Measurements from ENCODE around the gene ACSL4. TPM values are rescaled to one million over a fixed set of nuclear protein-coding genes. Genes with fewer than 3 reads are reported as not detected.

The ACSL4 gene
- 10 to 100 TPM in 2 of 6 donors, 1 to 10 TPM in 4; 5.4 to 12.6 (median 9.3) TPM for polyA plus RNA-seq (ENCODE audit: low read depth in 6 of 6)

DNA sequence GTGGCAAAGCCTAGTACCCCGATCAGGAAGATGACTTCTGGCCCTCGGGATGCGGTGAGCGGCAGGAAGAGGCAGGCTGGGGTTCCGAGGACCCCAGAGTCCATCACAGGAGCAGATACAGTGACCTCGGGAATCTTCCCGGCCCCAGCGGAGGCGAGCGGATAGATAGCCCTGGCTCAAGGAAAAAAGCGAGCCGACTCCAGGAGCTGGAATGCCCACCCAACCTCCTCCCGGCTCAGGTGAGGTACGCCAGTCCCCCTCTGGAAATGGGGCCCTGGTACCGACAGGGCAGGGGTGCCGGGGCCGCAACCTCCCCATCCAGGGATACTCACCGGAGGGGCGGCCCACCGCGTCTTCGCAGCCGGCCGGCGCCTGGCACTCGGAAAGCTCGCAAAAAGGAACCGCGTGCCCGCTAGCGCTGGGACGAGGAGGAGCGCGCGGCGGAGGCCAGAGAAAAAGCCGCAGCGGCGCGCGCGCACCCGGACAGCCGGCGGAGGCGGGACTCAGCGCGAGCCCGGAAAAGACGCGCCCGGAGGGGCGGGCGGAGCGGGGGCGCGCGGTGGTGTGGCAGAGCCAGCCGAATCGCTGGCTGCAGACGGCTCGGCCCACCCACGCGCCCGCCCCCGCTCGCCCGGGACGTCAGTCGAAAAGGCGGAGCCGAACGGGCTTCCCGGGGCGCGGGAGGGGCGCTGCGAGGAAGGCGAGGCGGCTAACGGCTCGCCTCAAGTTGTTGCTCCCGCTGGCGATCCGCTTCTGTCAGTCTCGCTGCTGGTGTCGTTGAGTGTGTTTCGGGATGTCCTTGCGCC lies at the start of gene ACSL4:
Gene ACSL4 (minus strand): TSS at position 451 of the 806 bp plus-strand sequence. CDS start 49,894 bp downstream, outside the sequence.
- peak; percentile 86 for DNase-seq

DNA sequence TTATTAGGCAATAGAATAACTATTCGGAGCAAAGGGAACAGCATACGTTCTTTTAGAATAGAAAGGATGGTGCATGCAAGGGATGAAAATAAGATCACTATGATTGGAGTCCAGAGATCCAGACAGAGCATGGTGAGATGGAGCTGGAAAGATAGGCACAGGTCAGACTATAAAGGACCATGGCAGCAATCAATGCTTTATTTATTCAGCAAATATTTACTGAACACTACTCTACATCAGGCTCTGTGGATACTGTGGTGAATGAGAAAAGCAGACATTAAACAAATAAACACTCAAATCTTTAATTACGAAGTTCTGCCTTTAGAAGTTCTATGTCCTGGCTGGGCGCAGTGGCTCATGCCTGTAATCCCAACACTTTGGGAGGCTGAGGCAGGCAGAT lies 44.7 kb upstream of the ACSL4 start:
- Mint-ChIP-seq H3K4me1 (no peaks in the 10 kb centered on the region), H3K27ac (no peak overlapping the region), H3K4me3 (no peak overlapping the region), H3K36me3 (no peaks in the 10 kb centered on the region), H3K9me3 (no peaks in the 10 kb centered on the region), H3K27me3 (no peaks in the 10 kb centered on the region)
- no peak for DNase-seq
- ATAC-seq (ENCODE audit: low read depth in 2 of 2), result no peak

More for the DNA sequence above, at the start of gene ACSL4:
- Mint-ChIP-seq H3K27me3 (no peaks in the 10 kb centered on the region), H3K4me3 (peak within 1 kb of the TSS; percentile 89 to 99 (median 94)), H3K9me3 (peaks cover 0 to 3% (median 0%) of the 10 kb centered on the region in 7 donors), H3K4me1 (peaks cover 9 to 25% (median 24%) of the 10 kb centered on the region in 3 donors), H3K27ac (peak within 1 kb of the TSS; percentile 90 to 97 (median 93)), H3K36me3 (peaks cover 0 to 9% of the 10 kb centered on the region in 2 donors)
- ATAC-seq (ENCODE audit: low read depth in 2 of 2), result peak; percentile 89 to 91

DNA sequence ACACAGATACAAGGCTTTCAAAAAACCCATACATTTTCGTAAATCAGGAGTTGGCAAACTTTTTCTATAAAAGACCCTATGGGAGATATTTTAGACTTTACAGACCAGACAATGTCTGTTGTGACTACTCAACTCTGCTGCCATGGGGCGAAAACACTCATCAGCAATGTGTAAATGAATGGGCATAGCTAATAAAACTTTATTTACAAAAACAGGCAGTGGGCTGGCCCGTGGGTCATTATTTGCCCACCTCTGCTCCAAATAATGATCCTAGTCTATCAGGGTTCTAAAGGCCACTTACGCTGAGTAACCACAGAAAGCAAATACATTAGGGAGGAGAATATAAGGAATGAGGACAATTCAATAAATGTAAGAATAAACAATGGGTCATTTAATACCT lies 43.9 kb upstream of the ACSL4 start:
- H3K36me3 Mint-ChIP-seq, result no peaks in the 10 kb centered on the region
- no peaks in the 10 kb centered on the region for H3K9me3 Mint-ChIP-seq

DNA sequence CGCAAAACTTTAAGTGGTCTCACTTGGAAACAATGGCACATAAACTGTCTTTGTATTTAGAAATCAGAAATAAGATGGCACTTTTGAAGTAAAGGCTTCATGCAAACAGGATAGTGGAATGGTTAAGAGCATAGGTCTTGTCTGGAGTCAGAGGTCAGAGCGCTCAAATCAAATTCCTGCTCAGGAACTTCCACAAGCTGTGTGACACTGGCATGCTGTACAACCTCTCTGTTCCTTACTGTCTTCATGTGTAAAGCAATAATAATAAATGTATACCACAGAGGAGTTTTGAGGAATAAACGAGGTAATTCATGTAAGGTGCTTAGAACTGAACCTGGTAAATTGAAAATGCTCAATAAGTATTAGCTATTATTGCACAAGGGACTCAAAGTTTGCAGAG lies 43.4 kb upstream of the ACSL4 start:
- ATAC-seq (ENCODE audit: low read depth in 2 of 2), result no peak
- no peaks in the 10 kb centered on the region for H3K27me3 Mint-ChIP-seq

More for the DNA sequence above, 43.9 kb upstream of the ACSL4 start:
- DNase-seq (no peak), ATAC-seq (ENCODE audit: low read depth in 2 of 2) (no peak)
- Mint-ChIP-seq H3K27ac (no peak overlapping the region), H3K4me1 (no peaks in the 10 kb centered on the region), H3K4me3 (no peak overlapping the region), H3K27me3 (no peaks in the 10 kb centered on the region)

DNA sequence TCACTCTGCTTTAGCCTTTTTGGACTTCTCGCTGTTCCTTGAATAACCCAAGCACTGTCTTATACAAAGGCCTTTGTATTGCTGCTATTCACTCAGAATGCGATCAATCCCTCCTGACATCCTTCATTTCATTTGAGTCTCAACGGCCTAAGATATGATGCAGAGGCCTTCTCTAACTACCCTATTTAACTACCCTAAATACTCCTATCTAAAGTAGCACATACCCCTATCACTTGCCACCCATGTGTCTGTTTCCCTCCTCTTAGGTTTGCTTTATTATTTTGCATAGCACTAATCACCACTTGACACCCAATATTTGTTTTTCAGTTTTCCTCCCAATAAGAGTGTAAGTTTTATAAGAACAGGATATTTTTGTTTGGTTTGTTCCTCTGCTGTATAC lies 42.3 kb upstream of the ACSL4 start:
- ATAC-seq (ENCODE audit: low read depth in 2 of 2) (no peak), DNase-seq (no peak)
- no peak overlapping the region for H3K4me3 Mint-ChIP-seq
- no peaks in the 10 kb centered on the region for H3K4me1 Mint-ChIP-seq
- peaks cover 0 to 4% (median 2%) of the 10 kb centered on the region in 7 donors for H3K9me3 Mint-ChIP-seq
- no peaks in the 10 kb centered on the region for H3K36me3 Mint-ChIP-seq
- no peak overlapping the region for H3K27ac Mint-ChIP-seq
- H3K27me3 Mint-ChIP-seq, result no peaks in the 10 kb centered on the region

More for the DNA sequence above, 43.4 kb upstream of the ACSL4 start:
- no peaks in the 10 kb centered on the region for H3K4me1 Mint-ChIP-seq
- no peak overlapping the region for H3K27ac Mint-ChIP-seq
- DNase-seq, result no peak
- no peaks in the 10 kb centered on the region for H3K9me3 Mint-ChIP-seq
- no peak overlapping the region for H3K4me3 Mint-ChIP-seq
- H3K36me3 Mint-ChIP-seq, result no peaks in the 10 kb centered on the region

DNA sequence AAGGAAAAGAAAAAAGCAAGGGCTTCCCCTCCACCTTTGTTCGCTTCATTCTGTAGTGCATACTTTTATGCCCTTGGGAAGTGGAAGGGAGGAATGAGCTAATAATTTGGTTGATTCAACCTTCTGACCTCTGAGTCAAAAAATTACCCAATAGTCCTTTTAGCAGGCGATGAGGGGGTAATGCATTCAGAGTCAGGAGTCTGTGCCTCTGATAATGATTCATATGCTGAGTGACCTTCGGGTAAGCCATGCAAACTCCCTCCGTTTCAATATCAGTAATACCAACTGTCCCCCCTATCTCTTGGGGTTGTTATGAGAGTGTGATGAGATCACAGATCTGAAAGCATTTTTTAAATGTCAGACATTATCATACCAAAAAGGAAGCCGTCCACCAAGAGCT lies 41.6 kb upstream of the ACSL4 start:
- ATAC-seq (ENCODE audit: low read depth in 2 of 2), result no peak
- peaks cover 0 to 9% (median 8%) of the 10 kb centered on the region in 7 donors for H3K9me3 Mint-ChIP-seq
- H3K4me3 Mint-ChIP-seq, result no peak overlapping the region
- no peaks in the 10 kb centered on the region for H3K27me3 Mint-ChIP-seq
- H3K36me3 Mint-ChIP-seq, result no peaks in the 10 kb centered on the region
- H3K4me1 Mint-ChIP-seq, result no peaks in the 10 kb centered on the region
- no peak for DNase-seq
- no peak overlapping the region for H3K27ac Mint-ChIP-seq

DNA sequence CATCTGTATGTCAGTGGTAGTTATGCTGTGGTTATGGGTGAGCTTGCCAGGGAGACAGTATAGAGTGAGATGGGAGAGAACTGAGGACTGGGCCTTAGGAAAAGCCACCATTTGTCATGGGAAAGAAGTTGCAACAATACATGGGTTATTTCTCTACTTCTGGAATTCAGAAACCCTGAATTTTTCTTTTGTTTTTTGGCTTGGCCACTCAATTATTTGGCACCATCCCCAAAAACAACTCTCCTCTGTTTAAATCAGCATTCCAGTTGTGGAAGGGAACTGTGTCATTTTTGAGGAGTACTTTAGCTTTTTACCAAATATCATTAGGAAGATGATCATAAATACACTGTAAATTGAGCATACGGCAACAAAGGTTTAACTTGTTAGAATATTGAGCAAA lies 41.1 kb upstream of the ACSL4 start:
- H3K27me3 Mint-ChIP-seq, result no peaks in the 10 kb centered on the region
- H3K9me3 Mint-ChIP-seq, result peaks cover 0 to 15% (median 12%) of the 10 kb centered on the region in 7 donors
- no peaks in the 10 kb centered on the region for H3K4me1 Mint-ChIP-seq
- H3K4me3 Mint-ChIP-seq, result no peak overlapping the region
- DNase-seq (no peak), ATAC-seq (ENCODE audit: low read depth in 2 of 2) (no peak)
- no peak overlapping the region for H3K27ac Mint-ChIP-seq
- no peaks in the 10 kb centered on the region for H3K36me3 Mint-ChIP-seq

DNA sequence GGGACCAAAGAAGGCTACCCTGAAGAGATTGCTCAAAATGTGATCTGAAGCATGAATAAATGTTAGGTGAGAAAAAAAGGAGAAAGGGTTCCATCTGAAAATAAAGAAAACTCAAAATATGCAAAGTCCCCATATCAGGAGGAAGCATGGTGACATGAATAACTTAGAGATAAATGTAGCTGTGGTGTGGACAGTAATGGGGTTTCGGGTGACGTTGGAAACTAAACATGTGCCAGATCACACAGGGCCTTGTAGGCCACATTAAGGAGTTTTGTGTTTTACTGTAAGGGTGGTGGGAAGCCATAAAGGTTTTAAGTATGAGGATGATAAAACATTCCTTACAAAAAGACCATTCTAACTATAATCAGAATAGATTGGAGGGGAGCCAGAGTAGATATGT lies 40.3 kb upstream of the ACSL4 start:
- DNase-seq, result no peak
- H3K27me3 Mint-ChIP-seq, result no peaks in the 10 kb centered on the region
- H3K9me3 Mint-ChIP-seq, result peaks cover 0 to 17% (median 12%) of the 10 kb centered on the region in 7 donors
- no peaks in the 10 kb centered on the region for H3K36me3 Mint-ChIP-seq
- no peak overlapping the region for H3K27ac Mint-ChIP-seq
- H3K4me3 Mint-ChIP-seq, result no peak overlapping the region
- no peak for ATAC-seq (ENCODE audit: low read depth in 2 of 2)
- no peaks in the 10 kb centered on the region for H3K4me1 Mint-ChIP-seq

DNA sequence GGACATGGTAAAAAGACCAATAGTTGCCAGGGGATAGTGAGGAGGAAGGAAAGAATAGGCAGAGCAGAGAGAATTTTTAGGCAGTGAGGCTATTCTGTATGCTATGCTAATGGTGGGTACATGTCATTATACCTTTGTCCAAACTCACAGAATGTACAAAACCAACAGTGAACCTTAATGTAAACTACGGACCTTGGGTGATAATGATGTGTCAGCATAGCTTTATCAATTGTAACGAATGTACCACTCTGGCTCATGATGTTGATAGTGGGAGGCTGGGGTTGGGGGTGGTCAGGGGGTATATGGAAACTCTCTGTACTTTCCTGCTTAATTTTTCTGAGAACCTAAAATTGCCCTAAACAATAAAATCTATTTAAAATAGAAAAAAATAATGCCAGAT lies 37.7 kb upstream of the ACSL4 start:
- ATAC-seq (ENCODE audit: low read depth in 2 of 2) (no peak), DNase-seq (no peak)
- no peaks in the 10 kb centered on the region for H3K36me3 Mint-ChIP-seq
- peaks cover 3 to 27% (median 21%) of the 10 kb centered on the region in 7 donors for H3K9me3 Mint-ChIP-seq
- H3K27me3 Mint-ChIP-seq, result no peaks in the 10 kb centered on the region
- H3K27ac Mint-ChIP-seq, result peak overlapping the region in 1 of 6 donors; percentile 53
- H3K4me3 Mint-ChIP-seq, result no peak overlapping the region
- no peaks in the 10 kb centered on the region for H3K4me1 Mint-ChIP-seq

DNA sequence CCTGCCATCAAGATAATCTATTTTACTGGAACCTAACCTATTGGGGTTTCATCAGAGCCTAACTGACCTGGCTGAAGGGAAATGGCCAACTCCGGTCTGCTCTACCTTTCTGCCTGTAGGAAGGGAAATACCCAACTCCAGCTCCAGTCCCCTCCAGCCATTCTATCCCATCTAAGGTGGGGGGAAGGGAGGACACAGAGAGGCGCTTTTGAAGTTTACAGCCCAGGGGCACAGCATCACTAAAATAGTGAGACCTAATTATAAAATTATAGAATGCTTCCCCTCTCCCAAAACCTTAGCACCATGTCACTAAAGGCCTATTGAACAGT lies 27.8 kb upstream of the ACSL4 start:
- Mint-ChIP-seq H3K36me3 (peaks cover 0 to 2% of the 10 kb centered on the region in 2 donors), H3K27me3 (peaks cover 5 to 10% (median 8%) of the 10 kb centered on the region in 3 donors), H3K4me1 (no peaks in the 10 kb centered on the region), H3K4me3 (no peak overlapping the region), H3K9me3 (peaks cover 0 to 6% (median 0%) of the 10 kb centered on the region in 7 donors), H3K27ac (no peak overlapping the region)
- ATAC-seq (ENCODE audit: low read depth in 2 of 2) (no peak), DNase-seq (no peak)

DNA sequence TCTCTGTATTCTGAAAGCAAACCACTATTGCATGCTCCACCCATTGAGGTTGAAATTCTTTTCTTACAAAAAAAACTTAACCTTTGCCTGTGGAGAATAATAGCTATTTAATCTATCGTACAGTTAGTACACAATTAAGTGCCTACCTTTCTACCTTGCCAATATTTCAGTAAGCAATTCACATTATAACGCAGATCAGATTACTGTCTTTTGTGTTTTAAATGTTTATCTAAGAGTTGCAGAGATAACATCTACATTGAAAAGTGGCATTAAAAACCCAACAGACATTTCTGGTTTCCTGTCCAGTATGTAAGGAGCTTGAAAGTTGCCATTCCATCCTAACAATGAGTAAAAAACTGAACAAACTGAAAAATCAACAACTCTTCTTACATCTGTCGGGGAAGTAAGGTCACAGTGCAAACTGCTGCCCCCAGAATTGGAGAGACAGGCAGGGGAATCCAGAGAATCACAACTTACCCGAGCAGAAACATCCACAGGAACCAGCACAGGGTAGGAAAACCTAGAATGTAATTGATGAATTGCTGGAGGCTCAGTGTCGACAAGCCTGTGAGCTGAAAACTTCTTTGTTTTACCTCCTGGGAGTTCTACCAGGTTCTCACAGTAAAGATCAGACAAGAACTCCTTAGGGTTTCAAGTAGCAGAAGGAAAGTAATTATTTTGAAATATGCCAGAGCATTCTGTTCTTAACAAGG lies 27.3 kb upstream of the ACSL4 start:
- H3K4me1 Mint-ChIP-seq, result no peaks in the 10 kb centered on the region
- peaks cover 5 to 10% (median 8%) of the 10 kb centered on the region in 3 donors for H3K27me3 Mint-ChIP-seq
- DNase-seq (no peak), ATAC-seq (ENCODE audit: low read depth in 2 of 2) (no peak)
- H3K27ac Mint-ChIP-seq, result no peak overlapping the region
- H3K9me3 Mint-ChIP-seq, result peaks cover 0 to 11% (median 4%) of the 10 kb centered on the region in 7 donors
- H3K4me3 Mint-ChIP-seq, result no peak overlapping the region
- peaks cover 0 to 7% of the 10 kb centered on the region in 2 donors for H3K36me3 Mint-ChIP-seq

DNA sequence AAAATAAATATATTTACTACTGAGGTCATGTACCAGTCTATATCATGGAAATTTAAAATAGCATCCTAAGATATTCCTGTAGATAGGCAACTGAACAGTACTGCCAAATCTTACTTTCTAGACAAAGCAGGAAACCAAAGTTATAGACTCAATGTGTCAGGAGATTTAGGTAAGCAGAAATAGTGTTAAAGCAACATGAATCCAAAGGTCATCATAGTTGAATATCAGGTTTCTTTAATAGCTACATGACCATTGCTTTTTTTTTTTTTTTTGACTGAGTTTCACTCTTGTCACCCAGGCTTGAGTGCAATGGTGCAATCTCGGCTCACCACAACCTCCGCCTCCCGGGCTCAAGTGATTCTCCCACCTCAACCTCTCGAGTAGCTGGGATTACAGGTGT lies 20.2 kb upstream of the ACSL4 start:
- Mint-ChIP-seq H3K4me1 (no peaks in the 10 kb centered on the region), H3K4me3 (no peak overlapping the region), H3K9me3 (peaks cover 0 to 19% (median 11%) of the 10 kb centered on the region in 7 donors), H3K27ac (no peak overlapping the region), H3K27me3 (peaks cover 0 to 3% (median 0%) of the 10 kb centered on the region in 3 donors), H3K36me3 (peaks cover 4 to 8% of the 10 kb centered on the region in 2 donors)
- ATAC-seq (ENCODE audit: low read depth in 2 of 2) (no peak), DNase-seq (no peak)

DNA sequence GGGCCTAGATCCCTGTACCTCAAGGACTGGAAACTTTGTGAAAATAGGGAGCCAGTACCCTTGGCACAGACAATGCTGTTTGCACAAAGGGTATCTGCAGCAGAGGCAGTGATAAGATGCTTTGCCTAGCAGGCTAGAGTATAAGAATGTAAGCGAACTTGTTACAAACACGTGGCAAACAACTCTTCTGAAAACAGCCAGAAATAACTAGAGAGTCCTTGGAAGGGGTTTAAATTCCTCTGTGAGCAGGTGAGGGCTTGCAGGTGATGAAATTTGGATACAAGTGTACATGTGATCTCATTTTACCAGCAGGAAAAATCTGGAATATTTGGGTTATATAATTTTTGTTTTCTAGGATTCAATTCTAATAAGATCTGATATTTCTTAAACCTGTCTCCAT lies 18.6 kb upstream of the ACSL4 start:
- Mint-ChIP-seq H3K27me3 (no peaks in the 10 kb centered on the region), H3K4me1 (no peaks in the 10 kb centered on the region), H3K9me3 (peaks cover 0 to 19% (median 11%) of the 10 kb centered on the region in 7 donors), H3K27ac (no peak overlapping the region), H3K36me3 (peaks cover 4 to 8% of the 10 kb centered on the region in 2 donors), H3K4me3 (no peak overlapping the region)
- DNase-seq (no peak), ATAC-seq (ENCODE audit: low read depth in 2 of 2) (no peak)

DNA sequence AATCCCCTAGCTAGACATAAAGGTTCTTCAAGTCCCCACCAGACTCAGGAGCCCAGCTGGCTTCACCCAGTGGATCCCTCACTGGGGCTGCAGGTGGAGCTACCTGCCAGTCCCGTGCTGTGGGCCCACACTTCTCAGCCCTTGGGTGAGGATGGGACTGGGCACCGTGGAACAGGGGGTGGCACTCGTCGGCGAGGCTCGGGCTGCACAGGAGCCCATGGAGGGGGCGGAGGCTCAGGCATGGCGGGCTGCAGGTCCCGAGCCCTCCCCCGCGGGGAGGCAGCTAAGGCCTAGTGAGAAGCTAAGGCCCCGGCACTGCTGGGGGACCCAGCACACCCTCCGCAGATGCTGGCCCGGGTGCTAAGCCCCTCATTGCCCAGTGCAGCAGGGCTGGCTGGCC lies 16.1 kb upstream of the ACSL4 start:
- Mint-ChIP-seq H3K36me3 (no peaks in the 10 kb centered on the region), H3K4me1 (no peaks in the 10 kb centered on the region), H3K9me3 (peaks cover 0 to 6% (median 0%) of the 10 kb centered on the region in 7 donors), H3K27me3 (no peaks in the 10 kb centered on the region), H3K4me3 (no peak overlapping the region), H3K27ac (no peak overlapping the region)
- DNase-seq (no peak), ATAC-seq (ENCODE audit: low read depth in 2 of 2) (no peak)

Data from naive B cell (primary cell).